Measurements from ENCODE around the gene SLC30A2.

Gene SLC30A2

DNA sequence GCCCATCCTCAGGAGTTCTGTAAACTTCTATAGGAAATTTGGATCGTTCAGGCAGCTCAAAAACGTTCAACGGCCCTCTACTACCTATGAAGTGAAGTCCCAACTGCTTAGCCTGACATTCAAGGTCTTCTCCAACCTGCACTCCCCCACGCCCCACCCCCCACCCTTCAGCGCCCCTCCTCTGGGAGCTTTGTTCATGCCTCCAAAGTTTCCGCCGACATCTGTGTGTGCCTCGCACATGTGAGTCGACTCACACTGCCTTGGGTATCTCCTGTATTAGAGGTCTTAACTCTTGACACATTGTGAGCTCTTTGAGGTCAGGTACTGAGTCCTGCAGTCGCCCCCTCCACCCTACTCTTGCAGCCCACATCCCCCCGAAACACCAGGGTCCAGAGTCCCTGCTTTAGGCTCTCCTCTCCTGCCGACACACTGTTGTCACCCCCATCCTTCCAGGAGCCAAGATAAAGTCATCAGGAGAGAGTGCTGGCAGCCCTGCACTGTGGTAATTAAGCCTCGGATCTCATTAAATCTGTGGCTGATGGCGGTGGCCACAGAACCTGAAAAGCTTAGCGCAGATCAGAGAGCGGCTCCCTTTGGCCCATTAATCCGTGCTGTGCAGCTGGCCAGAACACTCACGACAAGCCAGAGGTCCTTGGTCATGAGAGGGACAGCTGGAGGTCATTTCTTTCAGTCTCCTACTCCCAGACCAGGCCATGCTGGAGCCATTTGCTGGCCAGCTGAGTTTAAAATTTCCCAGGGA, 46.7 kb downstream of the SLC30A2 start:
- Histone ChIP-seq H3K36me3 (replicated peaks) (no peaks in the 10 kb centered on the region), H3K4me3 (ENCODE audit: low read depth, low read length) (no peak overlapping the region), H3K27ac (no peak overlapping the region), H3K27me3 (replicated peaks) (no peaks in the 10 kb centered on the region)
- DNase-seq = no peak
- in situ Hi-C loops (cut with HindIII; ENCODE audit: low pct_ligation_motif_present, low sequenced_read_pairs) = loop anchor here (10.0 kb wide), 1 partner anchor 104 kb away; no protein-coding TSS in a partner anchor
- TF ChIP-seq, protein P1, sequence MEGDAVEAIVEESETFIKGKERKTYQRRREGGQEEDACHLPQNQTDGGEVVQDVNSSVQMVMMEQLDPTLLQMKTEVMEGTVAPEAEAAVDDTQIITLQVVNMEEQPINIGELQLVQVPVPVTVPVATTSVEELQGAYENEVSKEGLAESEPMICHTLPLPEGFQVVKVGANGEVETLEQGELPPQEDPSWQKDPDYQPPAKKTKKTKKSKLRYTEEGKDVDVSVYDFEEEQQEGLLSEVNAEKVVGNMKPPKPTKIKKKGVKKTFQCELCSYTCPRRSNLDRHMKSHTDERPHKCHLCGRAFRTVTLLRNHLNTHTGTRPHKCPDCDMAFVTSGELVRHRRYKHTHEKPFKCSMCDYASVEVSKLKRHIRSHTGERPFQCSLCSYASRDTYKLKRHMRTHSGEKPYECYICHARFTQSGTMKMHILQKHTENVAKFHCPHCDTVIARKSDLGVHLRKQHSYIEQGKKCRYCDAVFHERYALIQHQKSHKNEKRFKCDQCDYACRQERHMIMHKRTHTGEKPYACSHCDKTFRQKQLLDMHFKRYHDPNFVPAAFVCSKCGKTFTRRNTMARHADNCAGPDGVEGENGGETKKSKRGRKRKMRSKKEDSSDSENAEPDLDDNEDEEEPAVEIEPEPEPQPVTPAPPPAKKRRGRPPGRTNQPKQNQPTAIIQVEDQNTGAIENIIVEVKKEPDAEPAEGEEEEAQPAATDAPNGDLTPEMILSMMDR (IDR thresholded peaks at IDR 0.05; ENCODE audit: low read depth, low read length, missing control alignments) = no peak

DNA sequence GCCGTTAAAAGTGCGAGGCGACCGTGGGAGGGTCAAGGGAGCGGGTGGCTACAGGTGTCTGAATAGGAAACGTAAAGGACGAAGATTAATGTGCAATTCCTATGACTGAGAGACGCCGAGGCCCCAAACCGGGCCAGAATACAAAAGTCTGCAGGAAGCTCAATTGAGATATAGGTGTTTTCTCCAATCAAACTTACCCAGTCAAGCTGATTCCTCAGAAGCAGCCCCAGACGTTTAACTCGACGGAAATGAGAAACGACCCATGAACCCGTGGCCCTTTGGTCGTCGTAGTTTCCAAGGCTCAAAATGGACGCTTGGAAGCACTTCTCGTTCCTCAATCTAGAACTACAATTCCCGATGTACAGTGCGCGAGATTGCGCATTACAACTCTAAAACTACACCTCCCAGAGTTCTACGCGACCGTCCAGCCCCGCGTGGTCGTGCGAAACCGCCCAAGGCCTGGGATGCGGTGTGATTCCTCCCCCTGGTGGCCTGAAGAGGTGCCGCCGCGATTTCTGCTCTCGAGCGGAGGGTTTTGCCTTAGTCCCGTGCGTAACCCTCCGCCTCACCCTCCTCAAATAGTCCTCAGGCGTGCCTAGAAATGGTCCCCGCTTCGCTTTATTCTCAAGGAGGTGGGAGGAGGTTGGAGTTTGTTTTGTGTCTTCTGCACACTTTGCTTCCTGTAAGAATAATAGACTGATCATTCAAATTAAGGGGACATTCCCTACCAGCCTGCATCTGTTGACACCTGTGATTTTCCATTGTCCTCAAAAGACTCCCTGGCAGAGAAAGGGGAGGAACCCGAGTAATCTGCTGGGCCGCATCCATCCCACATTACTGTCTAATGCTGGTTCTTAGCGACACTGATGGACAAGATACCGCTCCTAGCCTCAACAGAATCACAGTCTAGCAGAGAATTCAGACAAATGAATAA, 47.8 kb downstream of the SLC30A2 start, which contains the start of gene PAFAH2:
Gene PAFAH2 (minus strand): TSS at position 236 of the 934 bp plus-strand sequence. CDS start 7,247 bp downstream, outside the sequence.
- TF ChIP-seq, protein P1 (IDR thresholded peaks at IDR 0.05; ENCODE audit: low read depth, low read length, missing control alignments) = peak; percentile 99
- Histone ChIP-seq H3K4me3 (ENCODE audit: low read depth, low read length) (peak within 1 kb of the TSS; percentile 65), H3K27ac (peak within 1 kb of the TSS; percentile 60), H3K36me3 (replicated peaks) (no peaks in the 10 kb centered on the region), H3K27me3 (replicated peaks) (no peaks in the 10 kb centered on the region)
- DNase-seq = peak; percentile 98
- in situ Hi-C loops (cut with HindIII; ENCODE audit: low pct_ligation_motif_present, low sequenced_read_pairs) = loop anchor here (10.0 kb wide), 1 partner anchor 103 kb away; no protein-coding TSS in a partner anchor

DNA sequence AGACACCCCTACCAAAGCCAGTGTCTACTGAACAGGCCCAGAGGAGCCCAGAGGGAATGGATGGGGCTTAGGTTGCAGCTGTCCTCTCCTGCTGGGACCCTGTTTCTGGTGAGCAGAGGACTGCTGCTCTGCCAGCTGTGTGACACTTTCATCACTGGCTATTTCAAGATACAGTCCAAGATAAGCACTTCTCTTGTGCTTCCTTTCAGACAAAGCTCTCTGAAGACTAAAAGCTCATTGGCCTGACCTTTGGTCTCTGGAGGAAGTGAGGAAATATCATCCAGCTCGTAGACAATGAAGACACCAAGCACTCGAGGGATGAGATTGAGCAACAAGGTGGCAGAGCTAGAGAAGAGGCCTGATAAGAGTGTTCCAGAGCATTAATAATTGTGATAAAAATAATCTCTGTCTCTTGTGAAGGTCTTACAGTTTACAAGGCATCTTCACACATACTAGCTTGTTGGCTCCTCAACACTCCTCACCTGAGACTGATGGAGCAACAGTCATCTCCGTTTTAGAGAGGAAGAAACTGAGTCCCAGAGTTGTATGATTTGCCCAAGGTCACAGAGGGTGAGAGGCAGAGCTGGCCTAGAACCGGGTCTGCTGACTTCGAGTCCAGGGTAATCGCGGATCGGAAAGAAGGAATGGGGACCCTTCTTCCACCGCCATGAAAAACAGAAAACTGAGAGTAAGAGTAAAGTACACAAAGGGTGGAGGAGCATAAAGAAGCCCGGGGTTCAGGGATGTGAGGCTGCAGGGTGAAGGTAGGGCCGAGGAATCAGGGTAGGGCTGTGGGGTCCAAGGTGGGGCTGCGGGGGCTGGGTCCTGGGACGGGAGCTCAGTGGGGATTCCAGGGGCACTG, 48.7 kb downstream of the SLC30A2 start:
- Histone ChIP-seq H3K27me3 (replicated peaks) (no peaks in the 10 kb centered on the region), H3K27ac (peak overlapping the region; percentile 60), H3K4me3 (ENCODE audit: low read depth, low read length) (peak overlapping the region; percentile 65), H3K36me3 (replicated peaks) (no peaks in the 10 kb centered on the region)
- in situ Hi-C loops (cut with HindIII; ENCODE audit: low pct_ligation_motif_present, low sequenced_read_pairs) = loop anchor here (10.0 kb wide), 1 partner anchor 102 kb away; no protein-coding TSS in a partner anchor
- peak; percentile 77 for DNase-seq
- TF ChIP-seq, protein P1 (IDR thresholded peaks at IDR 0.05; ENCODE audit: low read depth, low read length, missing control alignments) = no peak

DNA sequence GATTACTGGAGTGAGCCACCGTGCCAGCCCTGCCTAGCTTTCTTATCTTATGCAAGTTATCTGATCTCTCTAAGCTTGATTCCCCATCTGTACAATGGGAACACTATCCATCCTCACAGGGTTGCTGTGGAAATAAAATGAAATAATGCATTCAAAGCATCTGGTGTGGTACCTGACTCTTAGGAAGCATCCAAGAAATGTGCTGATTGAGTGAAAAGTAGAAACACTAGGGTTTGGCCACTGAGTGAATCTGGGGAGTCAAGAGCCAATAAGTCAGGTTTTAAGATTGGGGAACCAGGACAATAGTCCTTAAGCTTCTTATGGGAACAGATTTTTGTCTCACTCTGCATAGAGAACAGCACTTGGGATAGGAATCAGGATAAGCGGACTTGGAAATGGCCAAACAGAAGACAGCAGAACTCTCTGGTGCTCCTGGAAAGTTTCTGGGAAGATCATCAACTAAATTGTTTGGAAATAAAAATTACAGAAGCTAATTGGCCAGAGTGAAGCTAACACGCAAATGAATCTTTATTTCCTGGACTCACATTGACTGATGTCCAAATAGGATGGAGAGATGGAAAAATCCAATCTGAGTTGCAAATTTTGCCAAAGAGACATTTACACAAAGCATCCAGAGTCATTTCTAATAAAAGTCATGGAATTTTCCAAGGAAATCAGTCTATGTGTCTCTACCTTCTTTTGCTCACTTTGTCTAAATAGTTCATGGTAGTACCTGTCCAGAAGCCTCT, 51.3 kb downstream of the SLC30A2 start:
- no peak overlapping the region for H3K4me3 ChIP-seq (ENCODE audit: low read depth, low read length)
- TF ChIP-seq, protein P1 (IDR thresholded peaks at IDR 0.05; ENCODE audit: low read depth, low read length, missing control alignments) = no peak
- in situ Hi-C loops (cut with HindIII; ENCODE audit: low pct_ligation_motif_present, low sequenced_read_pairs) = loop anchor here (10.0 kb wide), 1 partner anchor 100 kb away; no protein-coding TSS in a partner anchor
- H3K27ac ChIP-seq = no peak overlapping the region
- H3K27me3 ChIP-seq (replicated peaks) = no peaks in the 10 kb centered on the region
- H3K36me3 ChIP-seq (replicated peaks) = no peaks in the 10 kb centered on the region
- DNase-seq = no peak
